HG03565 (cell line): ENCODE measurements around the gene OR13J1.

ENCODE experiments used
- ATAC-seq: cut with Tn5 transposase; IDR thresholded peaks from one replicate; pipeline ENCODE4 v1.9.1; 2021; ENCODE audit warnings: mild to moderate bottlenecking, moderate library complexity; ENCODE audit not compliant: unreplicated experiment

OR13J1 gene

DNA sequence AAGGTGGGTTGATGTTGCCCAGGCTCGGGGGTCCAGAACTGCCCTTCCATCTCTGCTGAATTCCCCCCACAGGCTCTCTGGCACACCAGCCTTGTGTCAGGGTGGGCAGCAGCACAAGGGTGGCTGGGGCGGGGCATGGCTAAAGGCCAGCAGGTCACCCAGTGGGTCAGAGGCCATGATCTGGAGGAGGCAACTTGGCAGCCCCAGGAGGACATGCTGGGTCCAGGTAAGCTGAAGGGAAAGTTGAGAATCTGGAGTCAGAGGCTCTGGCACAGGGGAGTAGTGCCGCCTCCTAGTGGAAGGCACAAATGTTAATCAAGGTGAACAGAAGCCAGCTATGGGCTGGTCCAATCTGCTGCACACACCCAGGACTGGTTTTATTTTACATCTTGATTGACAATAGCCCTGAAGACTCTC is 35.0 kb downstream of the OR13J1 start:
- ATAC-seq: no peak

DNA sequence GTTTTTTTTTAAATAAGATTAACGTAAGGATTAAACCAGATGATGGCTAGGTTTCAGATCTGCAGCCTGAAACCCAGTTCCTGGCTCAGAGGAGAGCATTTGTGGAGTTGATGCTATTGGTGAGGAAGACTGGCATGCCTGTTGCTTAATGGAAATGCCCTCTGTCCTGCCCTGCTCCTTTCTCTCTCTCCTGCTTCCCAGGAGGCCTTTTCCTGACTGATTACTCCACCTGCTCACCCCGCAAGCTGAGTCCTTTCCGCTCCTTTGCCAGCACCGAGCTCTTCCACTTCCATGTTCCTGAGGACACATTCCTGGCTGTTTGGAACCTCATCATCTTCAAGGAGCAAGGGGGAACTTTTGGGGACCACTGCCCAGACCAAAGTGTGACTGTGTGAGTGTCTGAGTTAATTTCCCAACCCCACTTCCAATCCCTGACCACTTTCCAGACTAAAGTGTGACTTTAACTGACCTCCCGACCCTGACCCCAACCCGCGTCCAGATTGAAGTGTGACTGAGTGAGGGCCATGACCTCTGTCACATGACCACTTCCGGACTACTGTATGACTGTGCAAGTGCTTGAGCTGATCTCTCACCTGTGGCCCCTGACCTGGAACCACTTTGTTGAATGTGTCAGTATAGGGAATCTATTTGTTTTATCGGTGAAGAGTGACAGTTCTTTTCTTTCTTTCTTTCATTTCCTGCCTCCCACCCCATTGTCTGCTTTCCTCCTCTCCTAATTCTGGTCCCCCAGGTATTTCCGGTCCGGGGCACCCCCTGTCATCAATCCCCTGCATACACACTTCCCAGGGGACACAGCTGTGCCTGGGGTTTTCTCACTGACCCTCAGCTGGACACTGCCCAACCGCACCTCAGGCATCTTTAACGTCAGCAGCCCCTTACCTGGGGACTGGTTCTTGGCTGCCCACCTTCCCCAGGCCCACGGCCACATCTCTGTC is 35.7 kb downstream of the OR13J1 start:
- no peak for ATAC-seq

GRCh38 chr9:35832814-35833213 is 37.4 kb downstream of the OR13J1 start:
- ATAC-seq: no peak

DNA sequence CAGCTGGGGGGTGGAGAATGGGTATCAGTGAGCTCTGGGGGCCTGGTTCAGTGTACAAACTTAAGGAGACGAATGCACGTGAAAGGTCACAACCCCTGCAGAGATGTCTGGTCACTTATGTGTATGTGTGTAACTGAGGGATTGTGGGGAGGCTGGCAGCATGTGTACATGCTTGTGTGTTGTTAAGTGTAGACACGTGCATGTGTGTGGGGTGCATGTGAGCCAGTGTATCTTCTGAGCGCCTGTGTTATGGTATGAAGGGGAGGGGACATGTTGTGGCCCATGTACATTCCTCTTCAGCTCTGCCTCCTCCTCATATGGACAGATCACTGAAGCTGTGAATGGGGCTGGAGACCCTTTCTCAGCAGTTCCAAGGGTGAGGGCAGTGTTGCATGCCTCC is 39.2 kb downstream of the OR13J1 start:
- no peak for ATAC-seq

DNA sequence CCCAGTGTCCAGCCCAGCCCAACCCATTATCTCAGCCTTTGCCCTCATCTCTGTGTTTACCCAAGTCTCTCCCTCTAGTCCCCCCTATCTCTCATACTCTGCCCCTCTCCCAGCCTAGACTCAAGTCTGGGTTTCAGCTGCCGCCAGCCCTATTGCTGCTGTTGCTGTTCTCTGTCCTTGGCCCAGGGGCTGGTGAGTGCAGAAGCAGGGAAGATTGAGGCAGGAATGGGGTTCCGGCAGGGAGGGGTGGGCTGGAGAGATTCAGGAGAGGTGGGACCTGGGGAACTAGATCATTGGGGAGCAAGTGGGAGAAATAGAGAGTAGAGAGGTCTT is 40.5 kb downstream of the OR13J1 start:
- ATAC-seq: no peak

DNA sequence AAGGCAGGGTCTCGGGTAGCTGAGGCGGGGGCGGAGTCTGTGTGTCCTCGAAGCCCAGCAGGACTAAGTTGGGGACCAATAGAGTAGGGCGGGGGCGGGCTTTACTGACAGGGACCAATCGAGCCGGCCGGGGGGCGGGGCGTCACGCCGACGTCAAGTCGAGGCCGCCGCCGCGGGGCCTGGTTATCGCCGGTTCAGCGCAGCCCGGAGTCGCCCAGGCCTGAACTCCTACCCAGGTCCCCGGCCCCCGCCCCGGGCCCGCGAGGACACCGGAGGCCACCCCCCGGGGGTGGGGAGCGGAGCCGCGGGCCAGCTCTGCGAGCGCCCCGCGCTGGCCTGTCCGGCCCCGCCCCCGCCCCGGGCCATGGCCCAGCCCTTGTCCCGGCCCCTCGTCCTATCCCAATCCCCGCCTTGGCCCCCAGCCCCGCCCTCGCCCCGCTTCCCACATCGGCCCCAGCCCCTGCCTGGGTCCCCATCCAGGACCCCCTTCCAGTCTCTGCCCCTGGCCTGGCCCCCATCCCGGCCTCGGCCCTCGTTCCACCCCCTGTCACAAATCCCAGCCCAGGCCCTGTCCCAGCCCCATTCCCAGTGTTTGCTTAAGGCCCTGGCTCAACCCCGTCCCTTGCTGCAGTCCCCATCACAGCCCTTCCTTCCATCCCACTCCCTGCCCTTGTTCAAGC is 41.0 kb downstream of the OR13J1 start, which contains the start of gene TMEM8B:
TMEM8B (plus strand) TSS at position 145 of the 680 bp plus-strand sequence; CDS start at position 365, 220 bp downstream.
- ATAC-seq: peak; percentile 44

- ATAC-seq: no peak
These were observed 41.5 kb downstream of the OR13J1 start, which contains the start of gene FAM221B for GRCh38 chr9:35828716-35829083. FAM221B (minus strand) TSS chr9:35828732; CDS start chr9:35826161, 2,571 bp downstream.

DNA sequence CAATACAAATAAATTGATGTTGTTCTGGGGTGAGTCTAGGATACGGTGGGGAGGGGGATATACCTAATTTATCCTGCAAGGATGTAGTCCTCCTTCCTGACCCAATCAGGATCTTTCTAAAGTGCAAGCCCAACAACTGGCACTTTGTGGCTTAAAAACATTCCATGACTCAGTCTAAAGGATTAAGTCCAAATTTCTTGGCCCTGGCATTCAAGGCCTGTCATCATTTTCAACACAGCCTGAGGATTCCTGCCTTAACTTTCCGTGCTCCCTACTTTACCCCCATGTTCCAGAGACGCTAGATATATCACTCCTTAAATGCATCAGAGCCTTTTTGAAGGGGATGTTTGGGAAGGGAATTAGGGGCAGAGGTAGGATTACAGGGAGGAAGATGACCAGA is 42.7 kb downstream of the OR13J1 start:
- no peak for ATAC-seq

GRCh38 chr9:35826071-35826701 is 44.0 kb downstream of the OR13J1 start:
- peak; percentile 35 for ATAC-seq

- ATAC-seq: no peak
These were observed 47.3 kb downstream of the OR13J1 start for GRCh38 chr9:35822926-35823325.

DNA sequence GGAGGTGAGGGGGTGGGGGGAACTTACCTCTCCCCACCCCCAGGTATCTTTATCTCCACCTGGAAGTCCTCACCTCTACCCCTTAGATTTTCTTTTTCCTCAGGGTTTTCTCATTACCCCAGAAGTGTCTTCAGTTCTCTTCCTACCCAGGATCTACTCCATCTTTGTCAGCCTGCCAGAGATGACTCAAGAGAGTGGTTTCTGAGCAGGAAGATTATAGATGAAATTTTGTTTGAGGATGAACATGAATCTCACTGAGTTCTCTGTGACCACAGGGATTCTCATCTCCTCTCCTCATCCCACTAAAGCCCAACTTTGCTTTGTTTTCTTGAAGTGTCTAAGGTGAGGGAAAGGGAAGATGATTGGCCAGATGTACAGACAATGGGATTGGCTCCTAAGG is 50.1 kb downstream of the OR13J1 start:
- ATAC-seq: no peak
